ENCODE data around the gene MTMR2.

The MTMR2 gene

DNA sequence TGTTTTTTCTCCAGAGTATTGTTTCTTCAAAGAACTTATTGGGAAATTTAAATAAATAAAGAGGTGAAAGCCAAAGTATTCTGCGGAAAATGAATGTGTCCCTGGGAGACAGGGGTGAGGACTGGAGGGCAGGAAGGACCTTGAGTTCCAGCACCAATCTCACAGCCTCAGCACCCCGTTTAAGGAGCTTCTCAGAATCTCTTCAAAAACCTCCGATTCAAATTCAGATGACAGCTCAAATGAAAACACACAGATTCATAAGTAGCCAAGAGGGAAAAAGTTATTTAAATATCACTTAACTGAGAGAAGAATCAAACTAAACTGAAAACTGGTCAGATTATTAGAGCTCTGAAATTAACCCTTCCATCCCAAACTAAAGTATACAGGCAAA, 12.5 kb downstream of the MTMR2 start:
- TF ChIP-seq POLR2A (IDR thresholded peaks at IDR 0.05; ENCODE audit: low read length) (no peak), GATA1 (IDR thresholded peaks at IDR 0.05; ENCODE audit: low read depth, low read length) (no peak)
- DNase-seq = no peak

GRCh38 chr11:95910638-95911368, 13.1 kb downstream of the MTMR2 start:
- no peak for TF ChIP-seq GATA1 (IDR thresholded peaks at IDR 0.05; ENCODE audit: low read depth, low read length)
- no peak for TF ChIP-seq POLR2A (IDR thresholded peaks at IDR 0.05; ENCODE audit: low read length)
- no peak for DNase-seq

DNA sequence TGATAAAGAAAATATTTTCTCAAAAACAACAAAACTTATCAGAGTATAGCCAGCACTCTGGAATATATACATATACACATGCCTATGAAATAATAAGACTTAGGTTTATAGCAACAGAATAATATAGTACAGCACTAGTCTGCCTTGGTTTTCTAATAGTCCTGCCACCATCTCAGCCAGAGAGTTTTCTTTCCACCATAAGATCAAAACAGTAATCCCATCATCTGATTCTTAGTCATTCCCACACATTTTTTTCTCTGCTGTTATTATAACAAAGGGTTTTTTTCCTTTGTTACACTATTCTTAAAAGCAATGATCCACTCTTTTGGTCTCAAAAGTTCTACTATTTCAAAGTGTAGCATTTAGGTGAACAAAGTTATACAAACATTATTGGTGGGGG, 15.1 kb downstream of the MTMR2 start:
- TF ChIP-seq GATA1 (IDR thresholded peaks at IDR 0.05; ENCODE audit: low read depth, low read length) (no peak), POLR2A (IDR thresholded peaks at IDR 0.05; ENCODE audit: low read length) (no peak)

GRCh38 chr11:95907476-95907875, 16.4 kb downstream of the MTMR2 start:
- TF ChIP-seq GATA1 (IDR thresholded peaks at IDR 0.05; ENCODE audit: low read depth, low read length) (no peak), POLR2A (IDR thresholded peaks at IDR 0.05; ENCODE audit: low read length) (no peak)
- no peak for DNase-seq

More for the DNA sequence above, 15.1 kb downstream of the MTMR2 start:
- no peak for DNase-seq

- no peak for DNase-seq
- TF ChIP-seq POLR2A (IDR thresholded peaks at IDR 0.05; ENCODE audit: low read length) (no peak), GATA1 (IDR thresholded peaks at IDR 0.05; ENCODE audit: low read depth, low read length) (no peak)
Measured at GRCh38 chr11:95904009-95904650, 19.8 kb downstream of the MTMR2 start.

DNA sequence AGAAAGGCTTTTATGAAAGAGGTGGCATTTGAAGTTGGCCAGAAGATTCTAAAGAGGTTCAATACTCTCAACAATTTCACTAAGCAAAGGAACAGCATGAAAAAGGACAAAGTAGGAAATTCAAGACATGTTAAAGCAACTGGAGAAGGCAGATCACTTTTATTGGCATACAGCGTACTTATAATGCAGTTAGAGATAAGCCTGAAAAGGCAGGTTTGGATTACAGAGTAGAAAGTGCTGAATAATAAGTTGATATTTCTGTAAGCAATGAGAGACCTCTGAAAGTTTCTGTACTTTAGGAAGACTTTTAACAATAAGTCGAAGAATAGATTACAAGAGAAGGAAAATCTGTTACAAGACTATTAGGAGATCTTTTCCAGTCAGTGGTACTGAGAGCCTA, 25.1 kb downstream of the MTMR2 start:
- no peak for DNase-seq
- TF ChIP-seq GATA1 (IDR thresholded peaks at IDR 0.05; ENCODE audit: low read depth, low read length) (no peak), POLR2A (IDR thresholded peaks at IDR 0.05; ENCODE audit: low read length) (no peak)

DNA sequence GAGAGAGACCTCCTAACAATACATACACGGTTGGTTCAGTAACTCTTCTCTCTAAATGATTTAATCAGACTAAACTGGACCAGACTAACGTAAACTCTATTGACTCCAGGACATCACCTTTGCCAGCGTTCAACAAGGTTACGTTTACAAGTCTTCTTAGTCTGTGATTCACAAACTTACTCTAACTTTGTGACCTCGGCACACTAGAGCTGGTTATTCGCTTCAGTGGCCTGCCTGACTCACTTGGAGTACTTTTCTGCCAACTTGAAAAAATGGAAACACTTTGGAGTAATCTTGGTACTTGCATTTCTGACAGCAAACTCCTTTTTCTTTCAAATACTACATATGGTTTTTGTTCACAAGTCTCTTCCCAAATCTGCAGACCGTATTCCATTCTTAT, 26.2 kb downstream of the MTMR2 start:
- no peak for DNase-seq
- TF ChIP-seq GATA1 (IDR thresholded peaks at IDR 0.05; ENCODE audit: low read depth, low read length) = no peak
- no peak for TF ChIP-seq POLR2A (IDR thresholded peaks at IDR 0.05; ENCODE audit: low read length)

GRCh38 chr11:95895815-95896214, 28.1 kb downstream of the MTMR2 start:
- TF ChIP-seq POLR2A (IDR thresholded peaks at IDR 0.05; ENCODE audit: low read length) (no peak), GATA1 (IDR thresholded peaks at IDR 0.05; ENCODE audit: low read depth, low read length) (no peak)
- DNase-seq = no peak

DNA sequence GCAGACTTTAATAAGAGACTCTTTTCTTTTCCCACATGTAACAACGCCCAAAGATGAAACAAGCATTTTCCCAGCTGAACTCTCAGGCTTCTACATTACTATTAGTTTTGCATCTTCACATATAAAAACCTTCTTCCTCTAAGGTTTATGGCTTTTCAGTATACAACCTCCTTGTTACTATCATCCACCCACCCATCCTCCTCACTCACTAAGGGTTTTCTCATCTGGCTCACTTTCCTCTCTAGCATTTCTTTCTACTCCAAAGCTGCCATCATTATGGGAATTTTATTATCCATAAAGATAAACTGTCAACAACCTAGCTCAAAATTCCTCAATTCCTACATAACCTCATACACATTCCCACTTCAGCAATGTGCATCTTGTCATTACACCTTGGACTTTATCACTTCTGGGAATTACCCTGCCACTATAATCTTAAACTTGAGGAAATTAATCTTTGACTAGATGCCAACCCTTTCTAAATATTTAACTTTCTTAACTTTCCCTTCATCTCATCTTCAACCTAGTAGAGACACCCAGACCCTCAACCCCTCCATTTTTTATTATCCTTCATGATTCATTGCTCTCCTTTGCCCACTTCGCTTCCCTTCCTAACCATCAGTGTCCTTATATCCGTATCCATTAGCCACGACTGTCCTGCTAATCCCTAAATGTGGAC, 30.9 kb downstream of the MTMR2 start:
- TF ChIP-seq GATA1 (IDR thresholded peaks at IDR 0.05; ENCODE audit: low read depth, low read length) (no peak), POLR2A (IDR thresholded peaks at IDR 0.05; ENCODE audit: low read length) (no peak)
- no peak for DNase-seq

- TF ChIP-seq GATA1 (IDR thresholded peaks at IDR 0.05; ENCODE audit: low read depth, low read length) = no peak
- no peak for TF ChIP-seq POLR2A (IDR thresholded peaks at IDR 0.05; ENCODE audit: low read length)
Measured at GRCh38 chr11:95892492-95892891, 31.4 kb downstream of the MTMR2 start.

GRCh38 chr11:95891423-95892170, 32.3 kb downstream of the MTMR2 start:
- TF ChIP-seq POLR2A (IDR thresholded peaks at IDR 0.05; ENCODE audit: low read length) (no peak), GATA1 (IDR thresholded peaks at IDR 0.05; ENCODE audit: low read depth, low read length) (no peak)
- DNase-seq = no peak

More at GRCh38 chr11:95892492-95892891, 31.4 kb downstream of the MTMR2 start:
- no peak for DNase-seq

GRCh38 chr11:95888852-95889251, 35.1 kb downstream of the MTMR2 start:
- TF ChIP-seq POLR2A (IDR thresholded peaks at IDR 0.05; ENCODE audit: low read length) (no peak), GATA1 (IDR thresholded peaks at IDR 0.05; ENCODE audit: low read depth, low read length) (no peak)
- no peak for DNase-seq

- DNase-seq = no peak
- no peak for TF ChIP-seq POLR2A (IDR thresholded peaks at IDR 0.05; ENCODE audit: low read length)
- TF ChIP-seq GATA1 (IDR thresholded peaks at IDR 0.05; ENCODE audit: low read depth, low read length) = no peak
Measured at GRCh38 chr11:95888439-95888838, 35.5 kb downstream of the MTMR2 start.

GRCh38 chr11:95886462-95886861, 37.4 kb downstream of the MTMR2 start:
- no peak for TF ChIP-seq POLR2A (IDR thresholded peaks at IDR 0.05; ENCODE audit: low read length)
- no peak for TF ChIP-seq GATA1 (IDR thresholded peaks at IDR 0.05; ENCODE audit: low read depth, low read length)
- DNase-seq = no peak
